H54 (cell line): Measurements from ENCODE around the gene SETD1B.

Experiments used
- DNase-seq: peaks from one replicate; pipeline ENCODE4 v3.0.0; 2011; ENCODE audit warnings: low spot score, mixed read lengths; ENCODE audit not compliant: insufficient read length
- FAIRE-seq: peaks from 3 replicates; lab custom pipeline; 2011; peaks lifted over from hg19 to GRCh38; lab: Jason Lieb, UNC
- POLR2A ChIP-seq: IDR thresholded peaks from 2 replicates; pipeline ENCODE4 v1.6.1; 2011; ENCODE audit warnings: low read depth, mild to moderate bottlenecking, low read length

Gene SETD1B

DNA sequence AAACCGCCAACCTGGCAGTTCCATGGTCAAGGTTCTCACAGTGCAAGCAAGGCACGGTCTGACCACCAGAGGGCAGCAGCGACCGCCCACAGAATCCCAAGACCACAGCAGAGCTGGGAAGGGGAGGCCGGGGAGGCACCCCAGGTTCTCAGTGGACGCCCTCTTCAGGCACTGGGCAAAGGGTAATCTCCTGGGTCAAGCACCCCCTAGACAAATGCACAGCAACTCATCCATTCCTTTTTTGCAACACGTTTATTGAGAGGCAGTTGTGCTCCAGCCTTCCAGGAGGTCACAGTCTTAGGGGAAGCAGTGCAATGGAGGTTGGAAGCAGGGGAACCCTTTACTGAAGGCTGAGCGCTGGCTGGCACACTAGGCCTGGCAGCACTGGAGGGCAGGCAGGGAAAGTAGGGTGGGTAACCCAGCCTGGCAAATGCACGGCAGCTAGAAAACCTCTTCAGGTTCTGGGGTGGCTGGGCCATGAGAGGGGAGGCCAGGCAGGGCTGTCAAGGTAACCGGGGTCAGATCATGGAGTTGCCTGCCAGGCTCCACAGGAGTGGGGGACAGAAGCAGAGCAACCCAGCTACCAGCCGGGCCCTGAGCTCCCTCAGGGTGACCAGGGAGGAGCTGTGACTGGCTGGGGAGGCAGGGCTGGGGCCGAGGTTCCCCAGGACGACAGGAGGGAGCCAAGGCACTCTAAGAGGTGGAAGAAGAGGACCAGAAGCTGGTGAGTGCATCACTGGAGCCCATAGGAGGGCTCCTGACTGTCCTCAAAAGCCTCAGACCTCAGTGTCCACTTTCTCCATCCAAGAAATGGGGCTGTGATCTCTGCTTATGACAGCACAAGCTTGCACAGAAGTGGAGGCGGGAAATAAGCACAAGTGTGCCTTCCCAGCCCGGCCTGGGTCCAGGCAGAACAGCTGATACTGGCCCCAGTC, 8.5 kb upstream of the SETD1B start:
- no peak for DNase-seq
- peak; percentile 67 for FAIRE-seq
- no peak for TF ChIP-seq POLR2A

DNA sequence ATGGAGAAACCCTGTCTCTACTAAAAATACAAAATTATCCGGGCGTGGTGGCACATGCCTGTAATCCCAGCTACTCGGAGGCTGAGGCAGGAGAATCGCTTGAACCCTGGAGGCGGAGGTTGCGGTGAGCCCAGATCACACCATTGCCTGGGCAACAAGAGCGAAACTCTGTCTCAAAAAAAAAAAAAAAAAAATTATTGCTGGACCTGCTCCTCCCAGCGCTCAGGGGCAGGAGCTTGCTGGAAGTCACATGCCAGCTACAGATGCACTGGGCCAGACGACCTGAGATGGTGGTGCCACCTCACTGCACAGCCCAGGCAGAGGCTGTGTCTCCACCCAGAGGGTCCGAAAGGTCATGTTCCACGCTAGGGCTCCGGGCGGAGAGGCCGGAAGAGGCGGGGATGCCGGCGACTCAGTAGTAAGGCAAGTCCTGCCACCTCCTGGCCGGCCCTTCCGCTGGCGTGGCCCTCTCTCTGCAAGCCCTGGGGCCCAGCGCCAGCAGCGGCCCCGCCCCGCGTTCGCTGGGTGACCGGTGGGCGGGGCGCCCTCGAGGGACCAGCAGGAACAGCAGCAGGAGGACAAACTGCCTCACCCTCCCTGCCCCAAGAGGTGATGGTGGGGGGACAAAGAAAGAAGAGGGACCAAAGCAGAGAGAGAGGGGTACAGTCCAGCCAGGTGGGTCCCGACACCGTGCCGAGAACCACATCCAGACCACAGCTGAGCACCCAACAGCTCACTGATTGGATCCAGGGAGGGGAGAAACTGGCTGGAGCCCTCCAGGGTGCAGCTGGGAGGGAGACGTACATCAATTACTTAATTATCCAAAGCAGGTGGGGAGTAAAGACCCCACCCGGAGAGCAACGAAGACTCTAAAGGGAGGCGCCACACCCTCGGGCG, 6.7 kb upstream of the SETD1B start:
- FAIRE-seq: peak; percentile 53
- peak; percentile 27; the same call in 1 of the 2 replicates for TF ChIP-seq POLR2A
- DNase-seq: peak; percentile 94

DNA sequence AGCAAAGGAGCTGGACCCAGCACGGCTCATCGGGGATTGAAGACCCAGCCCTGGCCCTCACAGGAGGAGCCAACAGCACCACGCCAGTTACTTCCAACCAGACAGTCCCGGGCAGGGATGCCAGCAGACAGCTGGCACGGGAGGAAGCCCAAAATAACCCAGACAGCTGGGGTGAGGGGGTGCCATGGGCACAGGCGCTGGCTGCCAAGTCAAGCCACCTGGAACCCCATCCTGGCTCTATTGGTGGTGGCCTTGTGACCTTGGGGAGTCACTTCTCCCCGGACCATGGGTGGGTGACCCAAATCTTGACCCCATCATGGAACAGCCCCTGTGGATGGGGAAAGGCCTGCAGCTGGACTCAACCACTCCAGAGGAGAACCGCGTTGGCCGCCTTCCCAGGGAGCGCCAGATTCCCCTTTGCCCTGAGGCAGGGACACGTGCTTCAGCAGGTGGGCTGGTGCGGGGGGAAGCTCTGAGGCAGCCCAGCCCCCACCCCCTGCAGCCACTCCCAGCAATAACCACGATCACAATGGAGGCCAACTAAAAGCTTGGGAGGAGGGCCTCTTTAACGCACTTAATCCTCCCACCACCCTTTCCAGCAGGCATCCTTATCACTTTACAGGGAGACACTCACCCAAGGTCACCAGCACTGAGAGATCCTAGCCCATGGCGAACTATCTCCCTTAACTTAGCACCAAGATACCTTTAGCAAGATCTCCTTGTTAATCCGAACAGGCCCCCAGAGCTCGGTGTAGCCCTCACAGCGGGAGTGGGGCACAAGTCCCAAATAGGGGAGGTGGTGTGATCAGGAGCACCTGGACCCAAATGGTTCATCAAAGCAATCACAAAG, 5.6 kb upstream of the SETD1B start:
- FAIRE-seq (no peak), DNase-seq (no peak)
- no peak for TF ChIP-seq POLR2A

DNA sequence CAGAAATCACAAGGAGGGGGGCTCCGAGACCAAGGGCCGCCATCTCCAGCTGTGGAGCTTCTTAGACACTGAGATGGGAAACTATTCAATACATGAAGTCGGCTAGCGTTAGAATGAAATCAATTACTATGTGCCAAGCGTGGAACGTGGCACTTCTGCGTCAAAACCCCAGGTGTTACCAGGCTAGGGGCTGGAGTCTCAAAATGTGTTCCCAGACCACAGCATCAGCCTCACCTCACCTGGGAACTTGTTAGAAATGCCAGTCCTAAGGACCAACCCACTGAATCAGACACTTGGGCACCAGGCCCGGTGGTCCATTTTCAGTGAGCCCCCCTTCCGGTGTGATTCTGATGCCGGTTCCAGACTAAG, 5.0 kb upstream of the SETD1B start:
- TF ChIP-seq POLR2A: no peak
- no peak for FAIRE-seq
- DNase-seq: no peak

DNA sequence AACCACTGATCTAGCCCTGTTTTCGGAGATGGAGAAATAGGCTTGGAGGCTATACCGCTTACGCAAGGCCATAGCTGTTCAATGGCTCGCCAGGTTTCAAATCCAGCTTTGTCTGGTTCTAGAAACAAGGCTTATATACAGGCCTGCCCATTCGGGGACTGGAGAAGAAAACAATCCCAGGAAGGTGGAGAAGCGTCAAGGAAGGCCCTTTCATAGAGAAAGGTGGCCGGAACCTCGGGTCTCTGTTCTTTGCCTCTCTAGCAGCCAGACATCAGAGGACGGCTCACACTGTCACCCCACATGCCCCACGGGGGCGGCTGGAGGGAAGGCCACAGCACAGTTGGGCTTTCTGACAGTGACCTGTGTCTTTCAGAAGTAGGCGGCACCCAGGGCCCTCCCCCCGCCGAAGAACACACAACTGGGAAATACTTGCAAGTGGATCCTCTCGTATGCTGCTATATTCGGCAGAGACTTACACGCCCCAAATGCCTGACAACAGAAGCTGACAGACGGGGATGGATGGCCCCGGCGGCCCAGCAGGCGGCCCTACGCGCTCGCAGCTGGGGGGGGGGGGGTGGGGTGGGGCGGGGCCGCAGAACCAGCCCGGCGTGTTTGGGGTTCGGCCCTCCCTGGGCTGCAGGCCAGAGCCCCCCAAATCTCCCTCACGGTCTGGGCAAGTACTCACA, 4.5 kb upstream of the SETD1B start:
- TF ChIP-seq POLR2A: no peak
- DNase-seq (peak; percentile 86), FAIRE-seq (no peak)

DNA sequence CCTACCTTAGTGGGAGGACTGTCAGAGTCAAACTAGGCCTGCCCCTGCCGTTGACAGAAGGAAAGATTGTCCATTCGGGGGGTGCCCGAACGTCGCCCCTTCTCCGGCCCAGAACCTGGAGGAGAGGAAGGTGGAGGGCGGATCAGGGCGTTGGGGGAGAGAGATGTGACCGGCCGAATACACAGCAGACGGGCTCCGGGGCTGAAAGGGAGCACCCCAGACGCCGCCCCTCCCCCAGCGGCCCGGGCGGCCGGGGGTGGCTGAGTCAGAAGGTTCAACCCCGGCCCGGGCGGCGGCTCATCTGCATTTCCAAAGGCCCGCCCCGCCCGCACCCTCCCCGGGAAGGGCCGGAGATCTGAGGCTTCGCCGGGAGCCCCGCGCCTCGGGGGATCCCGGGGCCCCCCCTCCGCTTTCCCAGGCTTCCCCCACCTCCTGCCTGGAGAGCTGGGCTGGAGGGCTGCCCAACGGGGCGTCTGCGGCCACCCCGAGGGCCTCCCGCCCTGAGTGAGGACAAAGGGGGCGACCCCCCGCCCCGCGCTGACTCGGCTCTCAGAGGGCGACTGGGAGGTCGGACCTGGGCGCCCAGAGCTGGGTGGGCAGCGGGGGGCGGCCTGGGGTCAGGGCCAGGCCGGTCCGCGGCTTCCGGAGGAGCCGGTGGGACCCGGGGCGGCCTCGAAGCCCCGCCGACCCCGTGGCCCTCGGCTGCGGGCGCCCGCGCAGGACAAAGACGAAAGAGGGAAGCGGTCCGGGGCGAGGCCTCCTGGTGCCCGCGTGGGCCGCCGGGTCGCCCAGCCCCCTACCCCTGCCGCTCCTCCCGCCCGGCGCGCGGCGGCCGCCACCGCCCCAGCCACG, 3.7 kb upstream of the SETD1B start:
- FAIRE-seq: no peak
- no peak; the same call in 1 of the 2 replicates for TF ChIP-seq POLR2A
- peak; percentile 97 for DNase-seq

GRCh38 chr12:121800694-121801594, 2.9 kb upstream of the SETD1B start:
- TF ChIP-seq POLR2A: peak; percentile 42; the same call in 1 of the 2 replicates
- DNase-seq (peak; percentile 63), FAIRE-seq (no peak)

- no peak for TF ChIP-seq POLR2A
- DNase-seq (no peak), FAIRE-seq (no peak)
These were observed 2.0 kb upstream of the SETD1B start for GRCh38 chr12:121801595-121802484.

DNA sequence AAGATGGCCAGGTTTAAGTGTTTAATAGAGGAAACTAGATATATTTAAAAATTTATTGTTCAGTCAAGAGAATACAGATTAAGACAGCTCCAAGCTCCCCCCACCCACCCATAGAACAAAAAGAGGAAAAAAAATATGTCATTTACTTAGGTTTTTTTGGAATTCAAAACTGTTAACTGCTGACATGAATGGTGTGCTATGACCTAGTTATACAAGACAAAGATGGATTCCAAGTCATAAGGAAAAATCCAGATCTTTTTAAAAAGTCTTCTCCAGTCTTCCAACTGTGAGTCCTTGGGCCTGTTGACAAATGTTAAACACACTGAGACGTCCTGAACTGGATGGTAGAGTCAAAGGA, 1.3 kb upstream of the SETD1B start:
- no peak for TF ChIP-seq POLR2A
- FAIRE-seq: no peak
- no peak for DNase-seq
